Measurements from ENCODE around the gene CFLAR. TPM values are rescaled to one million over a fixed set of nuclear protein-coding genes. Genes with fewer than 3 reads are reported as not detected.

Gene CFLAR
- polyA plus RNA-seq, 1 of the 3 experiments (the other 2 are of a cell fraction), result 23.7 TPM

DNA sequence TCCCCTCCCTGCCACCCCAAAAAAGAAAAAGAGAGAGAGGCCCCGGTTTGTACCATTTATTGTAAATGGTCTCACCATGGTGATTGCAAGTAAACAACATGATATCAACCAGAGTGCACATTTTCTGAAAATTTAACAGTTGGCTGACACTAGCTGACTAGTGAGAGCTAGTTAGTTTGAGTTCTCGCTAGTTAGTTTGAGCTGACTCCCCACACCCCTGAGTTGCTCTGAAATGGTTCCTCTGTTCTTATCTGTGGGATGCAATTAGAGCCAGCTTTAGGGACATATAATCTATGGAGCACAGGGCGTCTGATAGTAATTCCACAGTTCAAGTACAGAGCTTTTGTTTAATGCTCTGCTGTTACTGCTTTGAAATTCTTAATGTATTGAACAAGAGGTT lies 80.0 kb downstream of the CFLAR start (continued):
- TF ChIP-seq USF2 (IDR thresholded peaks at IDR 0.05; ENCODE audit: borderline replicate concordance, low read depth, low read length) (no peak), GABPA (IDR thresholded peaks at IDR 0.05; ENCODE audit: low read depth) (no peak), IRF3 (IDR thresholded peaks at IDR 0.05; ENCODE audit: low read depth, low read length) (no peak), JUND (IDR thresholded peaks at IDR 0.05) (no peak), SIN3A (IDR thresholded peaks at IDR 0.05; ENCODE audit: borderline replicate concordance, low read depth, low read length) (no peak)

DNA sequence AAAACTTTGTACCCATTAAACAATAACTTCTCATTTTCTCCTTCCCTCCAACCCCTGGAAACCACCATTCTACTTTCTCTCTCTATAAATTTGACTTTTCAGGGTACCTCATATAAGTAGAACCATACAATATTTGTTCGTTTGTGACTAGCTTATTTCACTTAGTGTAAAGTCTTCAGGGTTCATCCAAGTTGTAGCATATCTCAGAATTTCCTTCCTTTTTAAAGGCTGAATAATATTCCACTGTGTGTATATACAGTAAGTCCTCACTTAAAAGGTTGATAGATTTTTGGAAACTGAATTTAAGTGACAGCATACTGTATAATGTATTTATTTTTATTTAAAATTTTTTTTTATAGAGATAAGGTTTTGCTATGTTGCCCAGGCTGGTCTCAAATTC lies 80.8 kb downstream of the CFLAR start:
- Histone ChIP-seq H2AFZ (ENCODE audit: low read depth) (no peak overlapping the region), H3K36me3 (replicated peaks in 1 of 2; ENCODE audit: control insufficient read depth in 1 of 2, insufficient read depth in 2 of 2, low read length in 1 of 2) (no peaks in the 10 kb centered on the region), H3K4me3 (ENCODE audit: low read depth in 2 of 2, low read length in 1 of 2) (no peak overlapping the region), H3K27me3 (ENCODE audit: insufficient read depth) (no peaks in the 10 kb centered on the region), H3K9ac (no peak overlapping the region), H3K4me1 (ENCODE audit: control insufficient read depth in 1 of 2, insufficient read depth in 2 of 2, low read depth in 1 of 2, low read length in 1 of 2) (peaks cover 0 to 3% of the 10 kb centered on the region in 2 experiments; a peak in 2 of 4 replicates), H3K27ac (ENCODE audit: low read depth in 2 of 2, low read length in 1 of 2) (no peak overlapping the region), H3K9me2 (no peaks in the 10 kb centered on the region), H3F3A (replicated peaks; ENCODE audit: insufficient read depth) (no peaks in the 10 kb centered on the region), H3K9me3 (no peaks in the 10 kb centered on the region), H3K79me2 (ENCODE audit: insufficient read depth) (no peaks in the 10 kb centered on the region), H4K20me1 (ENCODE audit: insufficient read depth) (no peaks in the 10 kb centered on the region), H3K4me2 (no peak overlapping the region)
- 38% methylated on average over 1 of the region's 1 CpG for WGBS (ENCODE audit: low lambda C conversion rate)
- DNase-seq, result no peak
- ChIA-PET POLR2A (no interaction called here), CTCF (interaction anchor here (2.6 kb wide), 1 partner anchor 19 kb away, joined by 8 read pairs; no protein-coding TSS in a partner anchor)
- TF ChIP-seq PBX3 (IDR thresholded peaks at IDR 0.05) (no peak), SMC3 (IDR thresholded peaks at IDR 0.05; ENCODE audit: low read depth, low read length) (no peak), TEAD4 (IDR thresholded peaks at IDR 0.05; ENCODE audit: borderline replicate concordance, insufficient read depth) (no peak), ELF1 (IDR thresholded peaks at IDR 0.05) (no peak), RXRA (IDR thresholded peaks at IDR 0.05; ENCODE audit: borderline replicate concordance, low read depth) (no peak), EP300 (IDR thresholded peaks at IDR 0.05; ENCODE audit: borderline replicate concordance in 1 of 2, low read depth in 1 of 2, low read length in 1 of 2) (no peak), POLR2AphosphoS5 (IDR thresholded peaks at IDR 0.05; ENCODE audit: low read depth, low read length) (no peak)
- TF ChIP-seq, protein P1, sequence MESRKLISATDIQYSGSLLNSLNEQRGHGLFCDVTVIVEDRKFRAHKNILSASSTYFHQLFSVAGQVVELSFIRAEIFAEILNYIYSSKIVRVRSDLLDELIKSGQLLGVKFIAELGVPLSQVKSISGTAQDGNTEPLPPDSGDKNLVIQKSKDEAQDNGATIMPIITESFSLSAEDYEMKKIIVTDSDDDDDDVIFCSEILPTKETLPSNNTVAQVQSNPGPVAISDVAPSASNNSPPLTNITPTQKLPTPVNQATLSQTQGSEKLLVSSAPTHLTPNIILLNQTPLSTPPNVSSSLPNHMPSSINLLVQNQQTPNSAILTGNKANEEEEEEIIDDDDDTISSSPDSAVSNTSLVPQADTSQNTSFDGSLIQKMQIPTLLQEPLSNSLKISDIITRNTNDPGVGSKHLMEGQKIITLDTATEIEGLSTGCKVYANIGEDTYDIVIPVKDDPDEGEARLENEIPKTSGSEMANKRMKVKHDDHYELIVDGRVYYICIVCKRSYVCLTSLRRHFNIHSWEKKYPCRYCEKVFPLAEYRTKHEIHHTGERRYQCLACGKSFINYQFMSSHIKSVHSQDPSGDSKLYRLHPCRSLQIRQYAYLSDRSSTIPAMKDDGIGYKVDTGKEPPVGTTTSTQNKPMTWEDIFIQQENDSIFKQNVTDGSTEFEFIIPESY (IDR thresholded peaks at IDR 0.05; ENCODE audit: borderline replicate concordance, low read depth), result no peak
- TF ChIP-seq, protein P2, sequence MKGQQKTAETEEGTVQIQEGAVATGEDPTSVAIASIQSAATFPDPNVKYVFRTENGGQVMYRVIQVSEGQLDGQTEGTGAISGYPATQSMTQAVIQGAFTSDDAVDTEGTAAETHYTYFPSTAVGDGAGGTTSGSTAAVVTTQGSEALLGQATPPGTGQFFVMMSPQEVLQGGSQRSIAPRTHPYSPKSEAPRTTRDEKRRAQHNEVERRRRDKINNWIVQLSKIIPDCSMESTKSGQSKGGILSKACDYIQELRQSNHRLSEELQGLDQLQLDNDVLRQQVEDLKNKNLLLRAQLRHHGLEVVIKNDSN (IDR thresholded peaks at IDR 0.05; ENCODE audit: borderline replicate concordance, low read depth), result no peak

Measured in SK-N-SH (cell line).